Endometrial microvascular endothelial cells (primary cell): Measurements from ENCODE around the gene NID2. TPM values are rescaled to one million over a fixed set of nuclear protein-coding genes. Genes with fewer than 3 reads are reported as not detected.

Experiments used
- in situ Hi-C: cut with HindIII; loops from 2 replicates; pipeline ENCODE4 v1.10.0; 2017; ENCODE audit warnings: low sequenced_read_pairs, low pct_unique_long_range_greater_than_20kb; ENCODE audit errors: inconsistent ontology term
- total RNA-seq: library from RNA; depleted of rRNA; stranded (reverse); fragments of >200 nt; gene quantifications from one replicate; pipeline ENCODE4 v1.2.3, GENCODE V29; 2015; ENCODE audit errors: inconsistent ontology term

Gene NID2
- total RNA-seq, 1 donor from 2014 or later: 3.9 TPM

DNA sequence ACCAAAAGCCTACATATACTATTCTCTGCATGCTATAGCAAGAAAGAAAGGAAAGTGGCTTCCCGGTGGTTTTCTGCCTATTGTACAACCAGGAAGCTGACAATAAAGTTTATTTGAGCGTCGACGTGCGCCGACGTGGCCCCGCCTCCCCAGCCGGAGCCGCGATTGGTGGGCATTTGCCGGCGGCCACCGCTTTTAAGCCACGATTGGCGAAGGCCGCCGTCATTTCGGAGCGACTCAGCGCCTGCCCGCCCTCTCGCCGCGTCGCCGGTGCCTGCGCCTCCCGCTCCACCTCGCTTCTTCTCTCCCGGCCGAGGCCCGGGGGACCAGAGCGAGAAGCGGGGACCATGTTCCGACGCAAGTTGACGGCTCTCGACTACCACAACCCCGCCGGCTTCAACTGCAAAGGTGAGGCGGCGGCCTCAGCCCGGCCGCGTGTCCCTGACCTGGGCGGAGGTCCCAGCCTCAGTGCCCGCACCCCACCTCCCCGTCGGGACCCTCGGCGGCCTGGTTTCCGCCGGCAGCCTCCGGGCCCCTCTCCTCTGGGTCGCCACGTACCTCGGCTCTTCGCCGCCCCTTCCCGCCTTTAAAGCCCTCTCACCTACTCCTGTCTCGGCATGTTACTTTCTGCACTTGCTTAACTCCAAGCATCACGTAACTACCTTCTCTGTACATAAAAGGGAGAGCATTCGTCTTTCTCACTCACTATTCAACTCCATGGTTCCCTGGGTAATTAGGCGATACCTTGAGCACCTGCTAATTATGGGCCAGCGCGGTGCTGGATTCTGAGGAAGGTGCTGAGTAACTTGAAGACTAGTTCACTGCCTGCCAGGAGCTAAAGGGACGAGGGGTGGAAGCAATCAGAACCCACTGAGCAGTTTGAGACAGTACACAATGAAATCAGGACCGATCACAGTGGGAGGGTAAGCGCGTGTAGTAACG, 79.3 kb downstream of the NID2 start, which contains the start of gene RTRAF:
Gene RTRAF, plus strand, starts transcription at position 254 of the 942 bp plus-strand sequence. Its CDS starts 94 bp downstream, at position 348.
- in situ Hi-C loops: no loop called here

DNA sequence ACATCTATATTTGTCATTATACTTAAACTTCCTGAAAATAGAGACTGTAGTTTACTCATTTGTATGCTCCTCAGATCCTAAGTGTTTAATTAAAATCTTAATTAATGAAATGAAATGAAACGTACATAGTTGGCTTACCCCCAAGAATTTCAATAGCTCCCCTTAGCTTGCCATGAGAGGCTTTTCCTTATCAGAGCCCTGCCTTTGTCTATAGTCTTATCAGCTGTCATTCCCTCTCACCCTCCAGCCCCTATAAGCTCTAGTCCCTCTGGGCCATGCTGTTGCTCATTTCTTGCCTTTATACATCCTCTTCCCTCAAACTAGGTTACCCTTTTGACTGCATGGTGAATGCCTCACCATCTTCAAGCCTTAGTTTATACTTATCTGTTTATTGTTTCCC, 80.6 kb downstream of the NID2 start:
- in situ Hi-C loops: no loop called here

DNA sequence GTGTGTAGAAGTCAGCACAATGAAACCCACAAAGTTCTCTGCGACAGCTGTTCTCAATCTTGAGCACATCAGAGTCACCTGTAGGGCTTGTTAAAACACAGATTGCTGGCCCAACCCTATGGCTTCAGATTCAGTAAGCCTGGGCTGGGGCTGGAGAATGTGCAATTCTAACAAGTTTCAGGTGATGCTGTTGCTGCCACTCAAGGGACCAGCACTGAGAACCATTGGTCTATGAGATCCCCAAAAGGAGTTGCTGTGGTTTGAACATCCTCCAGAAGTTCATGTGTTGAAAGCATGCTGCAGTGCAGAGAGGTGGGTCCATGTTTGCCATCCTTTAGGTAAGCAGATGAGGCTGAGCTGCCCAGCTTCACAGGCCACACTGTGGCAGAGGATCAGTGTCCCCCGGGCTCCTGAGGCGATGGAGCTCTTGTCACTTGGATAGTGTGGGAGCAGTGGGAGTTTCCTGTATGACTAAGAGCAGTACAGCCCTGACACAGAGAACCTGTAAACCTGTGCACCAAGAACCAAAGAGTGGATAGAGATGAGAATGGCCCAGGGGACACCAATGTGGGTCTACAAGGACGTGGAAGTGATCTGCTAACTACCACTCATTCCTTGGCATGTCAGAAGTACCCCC, 87.5 kb downstream of the NID2 start:
- in situ Hi-C loops: no loop called here

DNA sequence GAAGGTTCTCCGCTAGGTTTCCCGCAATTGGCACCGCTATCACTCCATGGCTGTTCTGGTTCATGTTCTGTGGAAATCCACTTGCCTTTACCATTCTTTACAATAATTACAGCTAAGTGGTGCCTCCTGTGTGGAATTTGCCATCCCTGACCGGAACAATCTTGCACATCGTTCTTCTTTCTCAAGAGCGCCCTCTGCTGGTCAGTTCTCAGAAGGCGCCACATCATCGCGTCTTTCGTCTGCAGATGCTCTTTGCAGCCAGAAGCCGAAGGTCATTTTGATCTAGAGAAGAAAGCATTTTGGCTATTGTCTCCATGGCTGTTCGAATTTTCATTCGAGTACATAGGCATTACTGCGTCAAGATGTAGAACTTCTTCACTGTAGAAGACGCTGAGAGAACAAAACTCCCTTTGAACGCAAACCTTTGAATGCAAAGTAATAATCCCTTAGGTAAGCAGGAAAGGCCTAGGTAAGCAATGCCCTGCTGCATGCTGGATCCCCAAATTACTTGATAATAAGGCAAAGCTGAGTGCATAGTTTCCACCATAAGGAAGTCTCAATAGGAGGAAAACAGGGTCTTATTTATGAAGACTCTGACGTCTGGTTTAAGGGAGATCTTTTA, 89.7 kb downstream of the NID2 start:
- in situ Hi-C loops: no loop called here

DNA sequence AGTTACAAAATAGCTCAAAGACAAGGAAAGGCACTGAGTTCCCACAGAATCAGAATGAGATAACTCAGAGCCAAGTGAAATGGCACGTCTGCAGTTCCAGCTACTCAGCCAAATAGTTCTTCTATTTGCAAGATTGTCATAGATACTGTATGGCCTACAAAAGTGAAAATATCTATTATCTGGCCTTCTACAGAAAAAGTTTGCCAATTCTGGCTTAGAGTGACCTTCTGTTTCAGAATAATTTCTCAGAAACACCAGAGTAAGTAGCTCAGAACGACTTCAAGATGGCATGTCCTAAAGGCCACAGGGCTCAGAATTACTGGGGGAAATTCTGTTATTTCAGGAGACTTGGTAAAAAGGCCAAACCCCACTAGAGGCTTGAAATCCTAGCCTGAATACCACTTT, 90.2 kb downstream of the NID2 start:
- in situ Hi-C loops: no loop called here

DNA sequence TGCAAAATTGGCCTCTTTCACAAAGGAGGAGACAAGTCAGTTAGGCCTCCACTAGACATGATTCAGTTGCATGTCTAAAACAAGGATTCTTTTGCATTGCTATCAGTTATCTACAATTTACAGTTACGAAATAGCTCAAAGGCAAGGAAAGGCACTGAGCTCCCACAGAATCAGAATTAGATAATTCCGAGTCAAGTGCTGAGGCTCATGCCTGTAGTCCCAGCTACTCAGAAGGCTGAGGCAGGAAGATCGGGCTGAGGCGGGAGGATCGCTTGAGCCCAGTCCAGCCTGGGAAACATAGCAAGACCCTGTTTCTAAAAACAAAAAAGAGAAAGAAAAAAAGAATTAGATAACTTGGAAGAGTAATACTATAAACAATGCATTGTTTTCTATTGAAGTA, 91.8 kb downstream of the NID2 start:
- in situ Hi-C loops: no loop called here

DNA sequence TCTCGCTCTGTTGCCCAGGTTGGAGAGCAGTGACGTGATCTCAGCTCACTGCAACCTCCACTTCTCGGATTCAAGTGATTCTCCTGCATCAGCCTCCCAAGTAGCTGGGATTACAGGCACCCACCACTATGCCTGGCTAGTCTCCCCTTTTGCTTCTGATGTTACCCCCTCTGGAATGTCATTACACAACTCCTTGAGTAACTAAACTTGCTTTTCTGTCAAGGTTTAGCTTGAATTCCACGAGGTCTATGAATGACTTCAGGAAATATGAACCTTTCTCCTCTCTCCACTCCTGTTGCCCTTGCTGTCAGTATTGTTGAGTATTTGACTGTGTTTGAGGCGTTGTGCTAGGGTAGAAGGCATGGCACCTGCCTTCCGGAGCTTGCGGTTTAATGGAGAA, 96.3 kb downstream of the NID2 start:
- in situ Hi-C loops: no loop called here

DNA sequence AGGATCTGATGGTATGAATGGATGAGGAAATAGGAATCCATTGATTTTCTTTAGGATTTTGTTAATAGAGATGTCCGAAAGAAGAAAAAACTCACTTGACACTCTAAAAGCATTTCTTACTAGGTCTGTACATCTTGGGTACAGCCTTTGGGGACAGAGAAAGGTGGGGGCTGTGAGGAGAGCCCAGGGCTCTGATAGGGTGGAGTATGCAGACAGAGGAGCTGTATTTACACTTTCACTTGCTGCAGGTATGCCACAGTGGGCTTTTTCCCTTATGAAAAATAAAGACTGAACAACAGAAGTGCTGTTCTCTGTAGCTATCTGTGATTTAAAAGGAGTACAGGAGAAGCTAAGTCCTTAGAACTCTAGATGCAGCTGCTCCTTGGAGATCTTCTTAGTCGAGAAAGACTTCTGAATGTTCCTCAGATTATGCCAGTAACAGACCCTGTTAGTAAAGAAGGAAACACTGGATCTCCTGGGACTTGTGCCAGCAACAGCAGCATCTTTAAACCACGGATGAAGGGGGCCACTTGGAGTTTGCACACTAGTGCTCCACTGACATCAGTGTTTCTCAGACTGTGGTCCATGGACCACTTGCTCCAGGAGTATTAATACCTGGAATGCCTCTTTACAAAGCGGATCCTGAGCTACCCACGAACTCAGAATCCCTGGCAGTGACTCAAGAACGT, 98.9 kb downstream of the NID2 start:
- in situ Hi-C loops: no loop called here

DNA sequence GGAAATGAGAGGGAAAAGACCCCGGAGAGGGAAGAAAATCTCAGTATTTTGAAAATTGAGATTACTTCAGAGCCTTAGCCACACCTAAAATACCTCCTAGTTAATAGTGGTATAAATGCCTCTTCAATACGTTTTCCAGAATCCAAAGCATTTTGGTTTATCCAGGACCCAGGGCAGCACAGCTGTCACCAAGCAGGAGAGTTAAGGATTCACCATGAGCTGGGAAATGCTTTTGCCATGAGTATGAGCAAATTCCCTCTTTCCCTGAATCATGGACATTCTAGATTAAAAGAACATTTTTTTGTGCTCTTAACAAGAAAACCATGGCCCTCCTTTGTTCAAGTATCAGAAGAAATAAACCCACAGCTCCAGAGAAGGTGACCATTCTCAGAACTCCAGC, 101.3 kb downstream of the NID2 start:
- in situ Hi-C loops: no loop called here

DNA sequence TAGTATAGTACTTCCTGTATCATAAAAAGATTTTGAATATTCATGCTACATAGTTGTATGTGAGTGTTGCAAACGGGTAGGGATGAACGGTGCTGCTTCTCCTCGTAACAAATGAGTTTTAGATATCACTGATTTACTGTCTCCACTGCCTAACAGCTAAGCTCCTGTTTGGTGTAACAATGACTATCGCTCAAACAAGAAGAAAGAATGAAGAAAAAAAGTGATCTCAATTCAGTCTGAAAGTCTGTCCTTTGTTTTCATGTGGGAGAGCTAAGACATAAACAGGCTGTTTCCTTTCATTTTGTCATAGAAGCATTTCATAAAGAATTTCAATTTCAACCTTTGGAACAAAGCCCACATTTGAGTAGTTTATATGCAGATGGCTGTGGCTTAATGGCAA, 105.6 kb downstream of the NID2 start:
- in situ Hi-C loops: no loop called here

DNA sequence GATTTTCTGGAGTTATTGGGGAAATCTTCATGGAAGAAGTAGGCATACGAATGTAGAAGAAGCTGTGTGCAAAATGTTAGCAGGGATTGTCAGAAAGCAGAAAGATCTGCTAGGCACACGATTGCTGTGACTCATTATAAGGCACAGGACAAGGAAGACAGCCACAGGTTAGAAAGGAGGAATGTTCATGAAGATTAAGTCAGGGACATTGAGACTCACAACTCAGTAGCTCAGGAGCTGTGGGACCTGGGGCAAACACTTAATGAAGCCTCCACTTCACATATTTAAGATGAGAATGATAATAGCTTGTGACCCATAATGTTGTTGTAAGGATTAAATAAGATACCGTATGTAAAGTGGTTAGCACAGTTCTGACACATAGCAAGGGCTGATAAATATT, 106.1 kb downstream of the NID2 start:
- in situ Hi-C loops: no loop called here

DNA sequence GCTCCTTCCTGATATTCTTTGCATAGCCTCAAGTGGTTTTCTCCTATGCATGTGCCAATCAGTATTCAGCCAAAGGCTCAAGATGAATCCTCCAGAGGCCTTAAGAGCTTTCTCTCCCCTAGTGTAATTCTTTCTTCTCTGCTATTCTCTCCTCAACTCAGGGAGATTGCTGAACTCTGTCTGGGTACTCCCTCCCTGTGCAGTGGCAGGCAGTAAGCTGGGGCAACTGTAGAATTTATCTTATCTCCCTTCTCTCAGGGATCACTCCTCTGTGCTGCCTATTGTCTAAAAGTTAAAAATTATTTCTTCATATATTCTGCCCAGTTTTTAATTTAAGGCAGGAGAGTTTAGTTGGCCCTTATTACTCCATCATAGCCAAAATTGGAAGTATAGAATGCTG, 108.0 kb downstream of the NID2 start:
- in situ Hi-C loops: no loop called here

DNA sequence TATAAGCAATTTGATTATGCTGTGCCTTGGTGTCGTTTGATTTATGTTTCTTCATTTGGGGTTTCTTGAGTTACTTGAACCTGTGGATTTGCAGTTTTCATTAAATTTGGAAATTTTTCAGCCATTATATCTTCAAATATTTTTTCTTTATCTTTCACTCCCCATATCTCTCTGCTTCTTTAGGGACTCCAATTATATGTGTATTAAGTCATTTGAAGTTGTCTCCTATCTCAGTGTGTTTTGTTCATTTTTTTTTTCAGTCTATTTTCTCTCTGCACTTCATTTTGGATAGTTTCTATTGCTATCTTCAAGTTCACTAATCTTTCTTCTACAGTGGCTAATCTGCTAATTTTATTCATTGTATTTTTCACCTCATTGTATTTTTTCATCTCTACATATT, 108.9 kb downstream of the NID2 start:
- in situ Hi-C loops: no loop called here

DNA sequence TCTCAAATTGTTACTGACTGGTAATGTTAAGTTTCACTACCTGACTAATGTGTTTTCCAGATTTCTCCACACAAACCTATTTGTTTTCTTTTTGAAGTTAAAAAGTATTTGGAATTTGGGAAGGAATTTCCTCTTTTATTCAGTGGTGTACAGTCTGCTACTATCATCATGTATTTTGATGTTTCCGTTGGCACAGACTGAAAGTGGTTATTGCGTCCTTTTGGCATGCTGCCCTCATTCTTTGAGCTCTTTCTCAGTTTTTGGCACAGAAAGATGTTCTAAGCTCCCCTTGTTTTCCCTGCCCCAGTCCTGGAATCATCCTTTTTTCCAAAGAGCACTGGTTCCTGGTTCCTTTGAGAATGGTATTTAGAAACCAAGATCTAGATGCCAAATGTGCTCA, 110.9 kb downstream of the NID2 start:
- in situ Hi-C loops: no loop called here

Other genes starting within 250 kb of the NID2 start
- 8.5 TPM for gene GNG2, start 208.4 kb downstream of the NID2 start, total RNA-seq
- 110 TPM for gene RTRAF, start 79.5 kb downstream of the NID2 start, total RNA-seq
- gene PTGDR, start 198.6 kb upstream of the NID2 start, total RNA-seq: not detected
- gene PTGER2, start 245.3 kb upstream of the NID2 start, total RNA-seq: 3.3 TPM